H9 (cell line): Measurements from ENCODE around the gene AVPR2. TPM values are rescaled to one million over a fixed set of nuclear protein-coding genes. Genes with fewer than 3 reads are reported as not detected.

Experiments used
- DNase-seq: peaks from one replicate; pipeline ENCODE4 v3.0.0-alpha.2; 2017
- H2AFZ ChIP-seq: one replicate; pipeline ENCODE4 v1.6.1; 2013; ENCODE audit warnings: mild to moderate bottlenecking, low read length, control low read depth, moderate library complexity
- H2AK5ac ChIP-seq: 2 replicates; pipeline ENCODE4 v1.6.1; 2013; ENCODE audit warnings: low read length, control low read depth, mixed read lengths; ENCODE audit not compliant: insufficient read length
- H2BK120ac ChIP-seq: one replicate; pipeline ENCODE4 v1.6.1; 2013; ENCODE audit warnings: low read depth, mild to moderate bottlenecking, low read length, control low read depth, inconsistent platforms; ENCODE audit not compliant: poor library complexity, severe bottlenecking
- H2BK12ac ChIP-seq: 2 replicates; pipeline ENCODE4 v1.6.1; 2013; ENCODE audit warnings: low read length, control low read depth, mixed read lengths, low read depth; ENCODE audit not compliant: insufficient read length
- H2BK15ac ChIP-seq: 2 replicates; pipeline ENCODE4 v1.6.1; 2013; ENCODE audit warnings: low read depth, low read length, control low read depth
- H2BK20ac ChIP-seq: one replicate; pipeline ENCODE4 v1.6.1; 2013; ENCODE audit warnings: low read depth, mild to moderate bottlenecking, low read length, control low read depth, inconsistent platforms; ENCODE audit not compliant: poor library complexity, severe bottlenecking
- H2BK5ac ChIP-seq: 2 replicates; pipeline ENCODE4 v1.6.1; 2013; ENCODE audit warnings: low read length, control low read depth, mixed read lengths; ENCODE audit not compliant: insufficient read length
- H3K14ac ChIP-seq: 2 replicates; pipeline ENCODE4 v1.6.1; 2013; ENCODE audit warnings: low read length, control low read depth; ENCODE audit not compliant: insufficient read depth
- H3K18ac ChIP-seq: 2 replicates; pipeline ENCODE4 v1.6.1; 2013; ENCODE audit warnings: low read depth, mild to moderate bottlenecking, mixed read lengths, low read length, control low read depth; ENCODE audit not compliant: insufficient read length
- H3K23ac ChIP-seq: 2 replicates; pipeline ENCODE4 v1.6.1; 2013; ENCODE audit warnings: low read length, control low read depth, mixed read lengths, low read depth; ENCODE audit not compliant: insufficient read length
- H3K23me2 ChIP-seq: 2 replicates; pipeline ENCODE4 v1.6.1; 2013; ENCODE audit warnings: low read depth, mild to moderate bottlenecking, mixed read lengths, low read length, control low read depth; ENCODE audit not compliant: insufficient read length, poor library complexity, severe bottlenecking
- H3K27ac ChIP-seq: 2 replicates; pipeline ENCODE4 v1.5.1; 2013; ENCODE audit warnings: low read length, control low read depth, mixed read lengths, low read depth; ENCODE audit not compliant: insufficient read length
- H3K27me3 ChIP-seq: 2 replicates; pipeline ENCODE4 v1.6.1; 2013; ENCODE audit warnings: low read length, control low read depth, inconsistent platforms; ENCODE audit not compliant: insufficient read depth
- H3K4ac ChIP-seq: 2 replicates; pipeline ENCODE4 v1.6.1; 2013; ENCODE audit warnings: low read depth, mild to moderate bottlenecking, control low read depth, inconsistent platforms, low read length, moderate library complexity
- H3K4me1 ChIP-seq: 2 replicates; pipeline ENCODE4 v1.6.1; 2013; ENCODE audit warnings: low read length, control low read depth, inconsistent platforms; ENCODE audit not compliant: insufficient read depth
- H3K4me2 ChIP-seq: 2 replicates; pipeline ENCODE4 v1.6.1; 2013; ENCODE audit warnings: low read length, control low read depth, mixed read lengths; ENCODE audit not compliant: insufficient read length, insufficient read depth
- H3K56ac ChIP-seq: 2 replicates; pipeline ENCODE4 v1.6.1; 2013; ENCODE audit warnings: low read depth, mild to moderate bottlenecking, mixed read lengths, low read length, control low read depth; ENCODE audit not compliant: insufficient read length
- H3K79me1 ChIP-seq: 2 replicates; pipeline ENCODE4 v1.6.1; 2013; ENCODE audit warnings: low read depth, mild to moderate bottlenecking, moderate library complexity, low read length, control low read depth, inconsistent platforms; ENCODE audit not compliant: insufficient read depth, poor library complexity, severe bottlenecking
- H3K79me2 ChIP-seq: 2 replicates; pipeline ENCODE4 v1.6.1; 2013; ENCODE audit warnings: low read length, control low read depth, inconsistent platforms; ENCODE audit not compliant: insufficient read depth
- H3K9ac ChIP-seq: 2 replicates; pipeline ENCODE4 v1.6.1; 2013; ENCODE audit warnings: low read length, control low read depth, mixed read lengths; ENCODE audit not compliant: insufficient read length; ENCODE audit errors: extremely low read depth
- H3K9me3 ChIP-seq: one replicate; pipeline ENCODE4 v1.6.1; 2013; ENCODE audit warnings: low read depth, low read length, inconsistent platforms; ENCODE audit not compliant: control insufficient read depth
- H3T11ph ChIP-seq: one replicate; pipeline ENCODE4 v1.6.1; 2013; ENCODE audit warnings: mild to moderate bottlenecking, low read length, control low read depth, inconsistent platforms
- H4K20me1 ChIP-seq: one replicate; pipeline ENCODE4 v1.6.1; 2013; ENCODE audit not compliant: control insufficient read depth, insufficient read length, insufficient read depth
- H4K5ac ChIP-seq: 2 replicates; pipeline ENCODE4 v1.6.1; 2013; ENCODE audit warnings: low read depth, mild to moderate bottlenecking, mixed read lengths, low read length, control low read depth; ENCODE audit not compliant: insufficient read length
- H4K8ac ChIP-seq: replicated peaks from 2 replicates; pipeline ENCODE4 v1.6.1; 2013; ENCODE audit warnings: low read length, control low read depth, mixed read lengths, low read depth; ENCODE audit not compliant: insufficient read length
- H4K91ac ChIP-seq: 2 replicates; pipeline ENCODE4 v1.6.1; 2013; ENCODE audit warnings: low read depth, mild to moderate bottlenecking, moderate library complexity, mixed read lengths, low read length, control low read depth; ENCODE audit not compliant: insufficient read length
- H3K27ac Mint-ChIP-seq, 3 experiments: 2 replicates in 2 of 3; 3 replicates in 1 of 3; pipeline ENCODE4 v1.8.0; 2020 to 2021; ENCODE audit warnings: mixed read lengths in 3 of 3, mild to moderate bottlenecking in 1 of 3, moderate library complexity in 1 of 3
- H3K27me3 Mint-ChIP-seq: 2 replicates; pipeline ENCODE4 v1.8.0; 2021; ENCODE audit warnings: low read depth, mild to moderate bottlenecking, moderate library complexity, mixed read lengths
- H3K36me3 Mint-ChIP-seq, 3 experiments: 2 replicates in 2 of 3; 3 replicates in 1 of 3; pipeline ENCODE4 v1.8.0; 2020 to 2021; ENCODE audit warnings: low read depth in 3 of 3, mixed read lengths in 3 of 3; ENCODE audit not compliant: insufficient read depth in 1 of 3
- H3K4me1 Mint-ChIP-seq, 2 experiments: 2 replicates each; pipeline ENCODE4 v1.8.0; 2020; ENCODE audit warnings: mixed read lengths in 2 of 2
- H3K4me3 Mint-ChIP-seq, 2 experiments: 2 replicates in 1 of 2; 3 replicates in 1 of 2; pipeline ENCODE4 v1.8.0; 2020 to 2021; ENCODE audit warnings: mild to moderate bottlenecking in 2 of 2, mixed read lengths in 2 of 2, moderate library complexity in 1 of 2
- H3K9me3 Mint-ChIP-seq, 2 experiments: 2 replicates in 1 of 2; 3 replicates in 1 of 2; pipeline ENCODE4 v1.8.0; 2020; ENCODE audit warnings: mild to moderate bottlenecking in 2 of 2, mixed read lengths in 2 of 2, moderate library complexity in 1 of 2
- WGBS: extraction: QIAGEN DNeasy Blood & Tissue Kit; methylation state at CpG from one replicate; pipeline ENCODE4 v1.1.7; 2013; ENCODE audit warnings: missing lambda C conversion rate, low lambda C conversion rate, mixed read lengths; ENCODE audit not compliant: insufficient read length; ENCODE audit errors: extremely low coverage; 5-methylcytosine and 5-hydroxymethylcytosine counted together
- total RNA-seq: library from RNA; stranded (reverse); gene quantifications from 2 replicates; pipeline ENCODE4 v1.2.1, GENCODE V29; 2021
- TF ChIP-seq, protein P1 (sequence below): fragments of 200-600 bp; sonication (generic); conservative IDR thresholded peaks from 3 replicates; pipeline ENCODE4 v1.8.0; 2021; ENCODE audit warnings: antibody characterized with exemption, mild to moderate bottlenecking

Gene AVPR2
- total RNA-seq, 1 experiment from 2014 or later, result not detected

DNA sequence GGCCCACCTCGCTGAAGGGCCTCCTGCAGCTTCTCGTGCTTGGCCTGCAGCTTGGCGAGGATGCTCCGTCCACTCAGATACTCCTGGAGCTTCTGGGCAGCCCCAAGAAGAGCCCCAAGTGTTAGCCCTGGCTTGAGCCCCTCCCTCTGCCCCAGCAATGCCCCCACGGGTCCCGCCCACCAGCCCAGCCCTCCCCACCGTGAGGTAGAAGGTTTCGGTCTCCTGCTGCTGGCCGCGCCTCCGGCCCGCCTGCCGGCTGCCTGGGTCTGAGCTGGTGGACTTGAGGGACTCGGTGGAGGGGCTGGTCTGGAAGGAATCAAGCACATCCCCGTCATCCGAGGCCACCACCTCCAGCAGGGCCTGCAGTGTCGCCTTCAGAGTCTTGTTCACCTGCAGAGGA, 8.7 kb downstream of the AVPR2 start:
- H3K79me2 ChIP-seq, result no peaks in the 10 kb centered on the region
- H3K27me3 ChIP-seq, result no peaks in the 10 kb centered on the region
- no peak overlapping the region for H3K14ac ChIP-seq
- no peaks in the 10 kb centered on the region for H4K20me1 ChIP-seq
- H2AK5ac ChIP-seq, result no peak overlapping the region
- no CpG with 5 or more reads among the region's 17 CpGs for WGBS
- no peaks in the 10 kb centered on the region for H3K23me2 ChIP-seq
- Mint-ChIP-seq H3K27me3 (no peaks in the 10 kb centered on the region), H3K27ac (no peak overlapping the region), H3K4me3 (no peak overlapping the region), H3K36me3 (peaks cover 7 to 47% (median 32%) of the 10 kb centered on the region in 3 experiments), H3K9me3 (peaks cover 59 to 68% of the 10 kb centered on the region in 2 experiments), H3K4me1 (0 out of 4 replicates have a peak, but pooled peaks cover 0 to 3% of the 10 kb centered on the region in 2 experiments)
- no peak overlapping the region for H2BK12ac ChIP-seq
- no peak overlapping the region for H2BK120ac ChIP-seq
- no peak overlapping the region for H4K5ac ChIP-seq
- no peaks in the 10 kb centered on the region for H3K4me1 ChIP-seq
- H2AFZ ChIP-seq, result no peak overlapping the region
- H3K9me3 ChIP-seq, result peaks cover 17% of the 10 kb centered on the region
- TF ChIP-seq, protein P1, sequence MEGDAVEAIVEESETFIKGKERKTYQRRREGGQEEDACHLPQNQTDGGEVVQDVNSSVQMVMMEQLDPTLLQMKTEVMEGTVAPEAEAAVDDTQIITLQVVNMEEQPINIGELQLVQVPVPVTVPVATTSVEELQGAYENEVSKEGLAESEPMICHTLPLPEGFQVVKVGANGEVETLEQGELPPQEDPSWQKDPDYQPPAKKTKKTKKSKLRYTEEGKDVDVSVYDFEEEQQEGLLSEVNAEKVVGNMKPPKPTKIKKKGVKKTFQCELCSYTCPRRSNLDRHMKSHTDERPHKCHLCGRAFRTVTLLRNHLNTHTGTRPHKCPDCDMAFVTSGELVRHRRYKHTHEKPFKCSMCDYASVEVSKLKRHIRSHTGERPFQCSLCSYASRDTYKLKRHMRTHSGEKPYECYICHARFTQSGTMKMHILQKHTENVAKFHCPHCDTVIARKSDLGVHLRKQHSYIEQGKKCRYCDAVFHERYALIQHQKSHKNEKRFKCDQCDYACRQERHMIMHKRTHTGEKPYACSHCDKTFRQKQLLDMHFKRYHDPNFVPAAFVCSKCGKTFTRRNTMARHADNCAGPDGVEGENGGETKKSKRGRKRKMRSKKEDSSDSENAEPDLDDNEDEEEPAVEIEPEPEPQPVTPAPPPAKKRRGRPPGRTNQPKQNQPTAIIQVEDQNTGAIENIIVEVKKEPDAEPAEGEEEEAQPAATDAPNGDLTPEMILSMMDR, result no peak
- H4K8ac ChIP-seq, result no peak overlapping the region
- H3K9ac ChIP-seq, result no peak overlapping the region
- H3K27ac ChIP-seq, result no peak overlapping the region
- no peak overlapping the region for H3K23ac ChIP-seq
- H2BK5ac ChIP-seq, result no peak overlapping the region
- no peak overlapping the region for H3K4me2 ChIP-seq
- H3T11ph ChIP-seq, result no peak overlapping the region
- no peak overlapping the region for H3K4ac ChIP-seq
- no peaks in the 10 kb centered on the region for H3K79me1 ChIP-seq
- no peak for DNase-seq
- H2BK15ac ChIP-seq, result no peak overlapping the region
- H3K18ac ChIP-seq, result no peak overlapping the region
- H3K56ac ChIP-seq, result no peak overlapping the region
- H2BK20ac ChIP-seq, result no peak overlapping the region
- H4K91ac ChIP-seq, result no peak overlapping the region
